Fibroblast of villous mesenchyme (primary cell): ENCODE results near the gene POLE. TPM values are rescaled to one million over a fixed set of nuclear protein-coding genes. Genes with fewer than 3 reads are reported as not detected.

Experiments used
- DNase-seq: peaks from one replicate; pipeline ENCODE4 v3.0.0-alpha.2; 2010; ENCODE audit warnings: low read depth
- H3K4me3 ChIP-seq: 2 replicates; pipeline ENCODE4 v1.5.1; 2011; ENCODE audit warnings: low read depth, mild to moderate bottlenecking, low read length
- CTCF ChIP-seq: IDR thresholded peaks from 2 replicates; pipeline ENCODE4 v1.5.1; 2012; ENCODE audit warnings: low read depth, mild to moderate bottlenecking, low read length; ENCODE audit not compliant: insufficient read depth
- total RNA-seq: library from RNA; depleted of rRNA; stranded (reverse); fragments of >200 nt; gene quantifications from 2 replicates; pipeline ENCODE4 v1.2.3, GENCODE V29; 2012

POLE gene
- total RNA-seq, 1 donor = 26.3 TPM

GRCh38 chr12:132620113-132620898 lies 66.8 kb downstream of the POLE start:
- H3K4me3 ChIP-seq = no peak overlapping the region
- TF ChIP-seq CTCF = no peak
- no peak for DNase-seq

- TF ChIP-seq CTCF = no peak
- no peak for DNase-seq
- no peak overlapping the region for H3K4me3 ChIP-seq
Observed at GRCh38 chr12:132619386-132620112, 67.6 kb downstream of the POLE start.

- no peak for DNase-seq
- H3K4me3 ChIP-seq = no peak overlapping the region
- no peak for TF ChIP-seq CTCF
Observed at GRCh38 chr12:132619071-132619385, 68.1 kb downstream of the POLE start.

DNA sequence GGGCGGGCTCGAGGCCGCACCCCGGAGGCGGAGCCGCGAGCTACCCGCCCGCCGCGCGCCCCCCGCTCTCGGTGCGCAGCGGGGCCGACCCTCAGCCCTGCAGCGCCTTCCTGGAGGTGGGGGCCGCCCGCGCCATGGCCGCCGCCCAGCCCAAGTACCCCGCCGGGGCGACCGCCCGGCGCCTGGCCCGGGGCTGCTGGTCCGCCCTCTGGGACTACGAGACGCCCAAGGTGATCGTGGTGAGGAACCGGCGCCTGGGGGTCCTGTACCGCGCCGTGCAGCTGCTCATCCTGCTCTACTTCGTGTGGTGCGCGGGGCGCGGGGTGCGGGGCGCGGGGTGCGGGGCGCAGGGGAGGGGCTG lies 68.5 kb downstream of the POLE start, which contains the start of gene P2RX2:
P2RX2 (plus strand) TSS at position 94 of the 361 bp plus-strand sequence; CDS start at position 135, 41 bp downstream.
- H3K4me3 ChIP-seq = no peak within 1 kb of the TSS
- TF ChIP-seq CTCF = no peak

GRCh38 chr12:132617822-132618682 lies 69.1 kb downstream of the POLE start:
- no peak for DNase-seq
- no peak for TF ChIP-seq CTCF
- H3K4me3 ChIP-seq = no peak overlapping the region

More for the DNA sequence above, 68.5 kb downstream of the POLE start, which contains the start of gene P2RX2:
- DNase-seq = no peak

- TF ChIP-seq CTCF = no peak
- DNase-seq = no peak
- H3K4me3 ChIP-seq = no peak overlapping the region
Observed at GRCh38 chr12:132617135-132617701, 69.9 kb downstream of the POLE start.
